ENCODE results near the gene ATP8A2. TPM values are rescaled to one million over a fixed set of nuclear protein-coding genes. Genes with fewer than 3 reads are reported as not detected.

The ATP8A2 gene
- polyA plus RNA-seq, 1 donor from 2014 or later, result 11.9 TPM

DNA sequence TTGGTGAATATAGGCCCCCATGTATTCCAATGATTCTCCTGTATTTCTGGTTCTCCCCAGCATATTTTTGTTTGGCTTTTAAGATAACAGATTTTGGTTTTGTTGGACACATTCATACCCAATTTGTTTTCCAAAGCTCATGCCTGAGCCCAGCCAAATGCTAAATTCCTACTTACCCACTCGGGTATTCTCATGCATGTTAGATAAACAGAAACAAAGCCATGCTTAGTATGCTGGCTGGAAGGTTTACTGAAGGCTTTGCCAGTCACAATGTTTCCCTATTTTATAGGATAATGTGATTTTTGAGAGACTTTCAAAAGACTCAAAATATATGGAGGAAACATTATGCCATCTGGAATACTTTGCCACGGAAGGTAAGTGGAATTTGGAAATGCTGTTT, 206.8 kb downstream of the ATP8A2 start:
- Histone ChIP-seq H3F3A (ENCODE audit: insufficient read depth, low read length, poor library complexity, severe bottlenecking) (no peaks in the 10 kb centered on the region), H3K9me3 (ENCODE audit: low read length) (no peaks in the 10 kb centered on the region), H4K20me1 (ENCODE audit: insufficient read depth) (no peaks in the 10 kb centered on the region), H3K27ac (ENCODE audit: low read length) (no peak overlapping the region), H3K79me2 (replicated peaks; ENCODE audit: insufficient read depth, low read length) (no peaks in the 10 kb centered on the region), H3K4me3 (ENCODE audit: low read length) (no peak overlapping the region), H3K9ac (ENCODE audit: low read length) (no peak overlapping the region), H3K9me2 (ENCODE audit: insufficient read depth, low read length) (no peaks in the 10 kb centered on the region), H3K4me2 (ENCODE audit: low read length) (no peak overlapping the region), H3K36me3 (ENCODE audit: insufficient read depth, low read length) (peaks cover 6% of the 10 kb centered on the region), H3K27me3 (ENCODE audit: insufficient read depth, low read depth, low read length) (no peaks in the 10 kb centered on the region), H2AFZ (ENCODE audit: low read depth, low read length) (no peak overlapping the region)
- TF ChIP-seq, protein P1, sequence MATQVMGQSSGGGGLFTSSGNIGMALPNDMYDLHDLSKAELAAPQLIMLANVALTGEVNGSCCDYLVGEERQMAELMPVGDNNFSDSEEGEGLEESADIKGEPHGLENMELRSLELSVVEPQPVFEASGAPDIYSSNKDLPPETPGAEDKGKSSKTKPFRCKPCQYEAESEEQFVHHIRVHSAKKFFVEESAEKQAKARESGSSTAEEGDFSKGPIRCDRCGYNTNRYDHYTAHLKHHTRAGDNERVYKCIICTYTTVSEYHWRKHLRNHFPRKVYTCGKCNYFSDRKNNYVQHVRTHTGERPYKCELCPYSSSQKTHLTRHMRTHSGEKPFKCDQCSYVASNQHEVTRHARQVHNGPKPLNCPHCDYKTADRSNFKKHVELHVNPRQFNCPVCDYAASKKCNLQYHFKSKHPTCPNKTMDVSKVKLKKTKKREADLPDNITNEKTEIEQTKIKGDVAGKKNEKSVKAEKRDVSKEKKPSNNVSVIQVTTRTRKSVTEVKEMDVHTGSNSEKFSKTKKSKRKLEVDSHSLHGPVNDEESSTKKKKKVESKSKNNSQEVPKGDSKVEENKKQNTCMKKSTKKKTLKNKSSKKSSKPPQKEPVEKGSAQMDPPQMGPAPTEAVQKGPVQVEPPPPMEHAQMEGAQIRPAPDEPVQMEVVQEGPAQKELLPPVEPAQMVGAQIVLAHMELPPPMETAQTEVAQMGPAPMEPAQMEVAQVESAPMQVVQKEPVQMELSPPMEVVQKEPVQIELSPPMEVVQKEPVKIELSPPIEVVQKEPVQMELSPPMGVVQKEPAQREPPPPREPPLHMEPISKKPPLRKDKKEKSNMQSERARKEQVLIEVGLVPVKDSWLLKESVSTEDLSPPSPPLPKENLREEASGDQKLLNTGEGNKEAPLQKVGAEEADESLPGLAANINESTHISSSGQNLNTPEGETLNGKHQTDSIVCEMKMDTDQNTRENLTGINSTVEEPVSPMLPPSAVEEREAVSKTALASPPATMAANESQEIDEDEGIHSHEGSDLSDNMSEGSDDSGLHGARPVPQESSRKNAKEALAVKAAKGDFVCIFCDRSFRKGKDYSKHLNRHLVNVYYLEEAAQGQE (IDR thresholded peaks at IDR 0.05; ENCODE audit: borderline replicate concordance), result no peak
- TF ChIP-seq, protein P2, sequence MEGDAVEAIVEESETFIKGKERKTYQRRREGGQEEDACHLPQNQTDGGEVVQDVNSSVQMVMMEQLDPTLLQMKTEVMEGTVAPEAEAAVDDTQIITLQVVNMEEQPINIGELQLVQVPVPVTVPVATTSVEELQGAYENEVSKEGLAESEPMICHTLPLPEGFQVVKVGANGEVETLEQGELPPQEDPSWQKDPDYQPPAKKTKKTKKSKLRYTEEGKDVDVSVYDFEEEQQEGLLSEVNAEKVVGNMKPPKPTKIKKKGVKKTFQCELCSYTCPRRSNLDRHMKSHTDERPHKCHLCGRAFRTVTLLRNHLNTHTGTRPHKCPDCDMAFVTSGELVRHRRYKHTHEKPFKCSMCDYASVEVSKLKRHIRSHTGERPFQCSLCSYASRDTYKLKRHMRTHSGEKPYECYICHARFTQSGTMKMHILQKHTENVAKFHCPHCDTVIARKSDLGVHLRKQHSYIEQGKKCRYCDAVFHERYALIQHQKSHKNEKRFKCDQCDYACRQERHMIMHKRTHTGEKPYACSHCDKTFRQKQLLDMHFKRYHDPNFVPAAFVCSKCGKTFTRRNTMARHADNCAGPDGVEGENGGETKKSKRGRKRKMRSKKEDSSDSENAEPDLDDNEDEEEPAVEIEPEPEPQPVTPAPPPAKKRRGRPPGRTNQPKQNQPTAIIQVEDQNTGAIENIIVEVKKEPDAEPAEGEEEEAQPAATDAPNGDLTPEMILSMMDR (IDR thresholded peaks at IDR 0.05; ENCODE audit: poor library complexity, severe bottlenecking), result no peak
- no peak for TF ChIP-seq SMC3 (conservative IDR thresholded peaks at IDR 0.05; ENCODE audit: poor library complexity)
- TF ChIP-seq MXI1 (conservative IDR thresholded peaks at IDR 0.05; ENCODE audit: poor library complexity, severe bottlenecking), result no peak
- no peak for TF ChIP-seq RAD21 (conservative IDR thresholded peaks at IDR 0.05)
- TF ChIP-seq EP300 (conservative IDR thresholded peaks at IDR 0.05; ENCODE audit: poor library complexity, severe bottlenecking), result no peak
- no peak for TF ChIP-seq TAF1 (IDR thresholded peaks at IDR 0.05; ENCODE audit: low read depth)
- TF ChIP-seq EZH2 (IDR thresholded peaks at IDR 0.05; ENCODE audit: borderline replicate concordance, insufficient read depth, low read length, poor library complexity, severe bottlenecking), result no peak
- TF ChIP-seq POLR2AphosphoS5 (IDR thresholded peaks at IDR 0.05), result no peak

- Histone ChIP-seq H3K9me2 (ENCODE audit: insufficient read depth, low read length) (no peaks in the 10 kb centered on the region), H3F3A (ENCODE audit: insufficient read depth, low read length, poor library complexity, severe bottlenecking) (no peaks in the 10 kb centered on the region), H3K27me3 (ENCODE audit: insufficient read depth, low read depth, low read length) (no peaks in the 10 kb centered on the region), H3K36me3 (ENCODE audit: insufficient read depth, low read length) (peaks cover 6% of the 10 kb centered on the region), H3K4me3 (ENCODE audit: low read length) (no peak overlapping the region), H3K4me2 (ENCODE audit: low read length) (no peak overlapping the region), H3K9me3 (ENCODE audit: low read length) (no peaks in the 10 kb centered on the region), H2AFZ (ENCODE audit: low read depth, low read length) (no peak overlapping the region), H3K79me2 (replicated peaks; ENCODE audit: insufficient read depth, low read length) (no peaks in the 10 kb centered on the region), H4K20me1 (ENCODE audit: insufficient read depth) (no peaks in the 10 kb centered on the region), H3K9ac (ENCODE audit: low read length) (no peak overlapping the region), H3K27ac (ENCODE audit: low read length) (no peak overlapping the region)
- TF ChIP-seq MXI1 (conservative IDR thresholded peaks at IDR 0.05; ENCODE audit: poor library complexity, severe bottlenecking) (no peak), POLR2AphosphoS5 (IDR thresholded peaks at IDR 0.05) (no peak), TAF1 (IDR thresholded peaks at IDR 0.05; ENCODE audit: low read depth) (no peak), EP300 (conservative IDR thresholded peaks at IDR 0.05; ENCODE audit: poor library complexity, severe bottlenecking) (no peak)
- TF ChIP-seq, protein P1 (IDR thresholded peaks at IDR 0.05; ENCODE audit: borderline replicate concordance), result no peak
Measured at GRCh38 chr13:25579221-25579620, 207.4 kb downstream of the ATP8A2 start.
